Muscle layer of duodenum (tissue), 2 donors: ENCODE measurements around the gene LRRC34.
A peak's percentile ranks its signal among the peaks of the same experiment; 100 is the strongest.

Experiments used
- H3K27ac ChIP-seq: one replicate; pipeline ENCODE4 v1.7.0; 2013; ENCODE audit warnings: mild to moderate bottlenecking, low read length
- H3K27me3 ChIP-seq: one replicate; pipeline ENCODE4 v1.7.0; 2013; ENCODE audit warnings: low read depth, mild to moderate bottlenecking, control low read depth, low read length
- H3K36me3 ChIP-seq, 2 donors: one replicate each; pipeline ENCODE4 v1.7.0; 2013; ENCODE audit warnings: low read length in 2 of 2, control low read depth in 1 of 2, mild to moderate bottlenecking in 1 of 2; ENCODE audit not compliant: insufficient read depth in 2 of 2, control insufficient read depth in 1 of 2
- H3K4me1 ChIP-seq, 2 donors: one replicate each; pipeline ENCODE4 v1.7.0; 2013; ENCODE audit warnings: low read length in 2 of 2, mild to moderate bottlenecking in 2 of 2, control low read depth in 1 of 2, moderate library complexity in 1 of 2; ENCODE audit not compliant: insufficient read depth in 2 of 2, control insufficient read depth in 1 of 2
- H3K4me3 ChIP-seq, 2 donors: one replicate each; pipeline ENCODE4 v1.7.0; 2013; ENCODE audit warnings: low read length in 2 of 2, low read depth in 1 of 2, mild to moderate bottlenecking in 1 of 2
- H3K9me3 ChIP-seq, 2 donors: one replicate each; pipeline ENCODE4 v1.7.0; 2013; ENCODE audit warnings: low read length in 2 of 2, control low read depth in 1 of 2, mild to moderate bottlenecking in 1 of 2; ENCODE audit not compliant: control insufficient read depth in 1 of 2
- donor health status: healthy.

LRRC34 gene, protein sequence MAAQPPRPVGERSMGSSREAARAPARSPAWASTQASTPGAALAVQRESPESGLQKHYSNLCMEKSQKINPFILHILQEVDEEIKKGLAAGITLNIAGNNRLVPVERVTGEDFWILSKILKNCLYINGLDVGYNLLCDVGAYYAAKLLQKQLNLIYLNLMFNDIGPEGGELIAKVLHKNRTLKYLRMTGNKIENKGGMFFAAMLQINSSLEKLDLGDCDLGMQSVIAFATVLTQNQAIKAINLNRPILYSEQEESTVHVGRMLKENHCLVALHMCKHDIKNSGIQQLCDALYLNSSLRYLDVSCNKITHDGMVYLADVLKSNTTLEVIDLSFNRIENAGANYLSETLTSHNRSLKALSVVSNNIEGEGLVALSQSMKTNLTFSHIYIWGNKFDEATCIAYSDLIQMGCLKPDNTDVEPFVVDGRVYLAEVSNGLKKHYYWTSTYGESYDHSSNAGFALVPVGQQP

DNA sequence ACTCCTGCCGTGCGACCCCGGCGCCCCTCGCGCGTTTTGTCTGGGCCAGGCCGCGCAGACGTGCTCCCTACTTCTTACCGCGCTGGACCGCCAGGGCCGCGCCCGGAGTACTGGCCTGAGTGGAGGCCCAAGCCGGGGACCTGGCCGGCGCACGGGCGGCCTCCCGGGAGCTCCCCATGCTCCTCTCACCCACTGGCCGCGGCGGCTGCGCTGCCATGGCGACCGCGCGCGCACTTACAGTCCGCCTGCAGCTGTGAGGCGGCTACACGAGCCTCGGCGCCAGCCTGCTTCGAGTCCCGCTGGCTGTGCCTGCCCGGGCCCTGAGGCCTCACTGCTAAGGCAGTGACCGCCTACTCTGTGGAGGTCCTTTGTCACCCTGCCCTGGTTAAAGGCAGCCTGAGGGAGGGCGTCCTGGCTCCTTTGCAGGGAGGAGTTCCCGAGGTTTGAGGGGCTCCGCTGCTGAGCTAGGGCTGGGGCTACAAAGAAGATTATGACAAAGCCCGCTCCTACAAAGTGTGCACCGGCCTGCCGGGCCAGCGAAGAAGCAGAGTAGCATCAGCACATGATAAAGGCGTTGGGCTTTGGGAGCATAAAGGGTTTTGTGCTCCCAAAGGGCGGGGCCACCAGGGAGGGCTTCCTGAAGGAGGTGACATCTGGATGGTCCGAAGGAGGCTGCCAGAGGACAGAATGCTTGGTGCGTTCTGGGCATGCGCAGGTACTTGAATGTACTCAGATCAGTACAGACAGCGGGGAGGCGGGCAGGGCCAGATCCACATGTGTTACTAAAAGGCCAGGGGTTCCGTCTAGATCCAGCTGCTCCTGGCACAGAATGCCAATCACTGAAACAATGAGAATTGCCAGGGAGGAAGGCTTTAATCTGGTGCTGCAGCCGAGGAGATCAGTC lies at the start of gene LRRC34, which contains the start of gene LRRIQ4:
LRRC34 (minus strand) TSS at position 573 of the 904 bp plus-strand sequence; CDS start at position 217, 356 bp downstream.
LRRIQ4 (plus strand) TSS at position 539 of the 904 bp plus-strand sequence. CDS start 9,052 bp downstream, outside the sequence.
- Histone ChIP-seq H3K4me1 (peaks cover 0 to 20% of the 10 kb centered on the region in 2 donors), H3K27ac (peak within 1 kb of the TSS; percentile 19), H3K27me3 (no peaks in the 10 kb centered on the region), H3K9me3 (peaks cover 0 to 5% of the 10 kb centered on the region in 2 donors), H3K36me3 (no peaks in the 10 kb centered on the region), H3K4me3 (peak within 1 kb of the TSS; percentile 66 to 86)

DNA sequence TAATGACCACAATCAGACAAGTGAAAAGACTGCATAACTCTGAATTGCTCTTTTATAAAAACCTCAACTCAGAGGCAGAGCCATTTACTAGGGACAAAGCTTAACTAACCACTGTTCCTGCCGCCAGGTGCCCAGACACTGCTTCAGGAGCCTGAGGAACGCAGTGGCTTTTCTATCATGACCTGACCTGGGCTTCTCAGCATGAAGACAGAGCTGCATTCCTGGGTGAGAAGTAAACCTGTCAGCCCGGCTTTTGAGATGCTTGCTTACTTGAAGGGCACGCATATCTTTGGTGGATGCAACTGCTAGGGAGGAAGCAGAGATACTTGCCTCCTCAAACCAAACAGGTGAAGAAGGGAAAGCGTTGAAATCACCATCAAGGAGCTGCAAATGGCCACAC lies 49.2 kb upstream of the LRRC34 start:
- Histone ChIP-seq H3K36me3 (no peaks in the 10 kb centered on the region), H3K4me3 (no peak overlapping the region), H3K9me3 (no peaks in the 10 kb centered on the region), H3K27ac (no peak overlapping the region), H3K4me1 (no peaks in the 10 kb centered on the region), H3K27me3 (no peaks in the 10 kb centered on the region)

DNA sequence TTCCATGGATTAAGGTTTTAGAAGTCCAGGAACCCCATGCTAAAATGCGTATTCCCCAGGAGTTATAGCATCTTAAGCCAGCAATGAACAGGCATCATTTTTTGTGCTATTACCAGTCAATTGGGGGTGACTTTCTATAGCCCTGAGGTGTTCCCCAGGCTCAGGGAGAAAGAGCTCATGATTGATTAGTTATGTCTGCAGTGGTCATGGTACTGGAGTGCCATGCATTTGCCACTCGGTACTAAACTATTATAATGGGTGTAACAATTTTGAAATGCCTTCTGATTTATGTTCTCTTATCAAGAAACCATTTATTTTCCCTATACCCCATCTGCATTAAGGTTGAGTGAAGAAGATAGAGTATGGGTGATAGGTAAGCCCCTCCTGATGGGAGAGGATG lies 45.1 kb upstream of the LRRC34 start:
- Histone ChIP-seq H3K27me3 (no peaks in the 10 kb centered on the region), H3K27ac (no peak overlapping the region), H3K36me3 (no peaks in the 10 kb centered on the region), H3K9me3 (no peaks in the 10 kb centered on the region), H3K4me1 (no peaks in the 10 kb centered on the region), H3K4me3 (no peak overlapping the region)

DNA sequence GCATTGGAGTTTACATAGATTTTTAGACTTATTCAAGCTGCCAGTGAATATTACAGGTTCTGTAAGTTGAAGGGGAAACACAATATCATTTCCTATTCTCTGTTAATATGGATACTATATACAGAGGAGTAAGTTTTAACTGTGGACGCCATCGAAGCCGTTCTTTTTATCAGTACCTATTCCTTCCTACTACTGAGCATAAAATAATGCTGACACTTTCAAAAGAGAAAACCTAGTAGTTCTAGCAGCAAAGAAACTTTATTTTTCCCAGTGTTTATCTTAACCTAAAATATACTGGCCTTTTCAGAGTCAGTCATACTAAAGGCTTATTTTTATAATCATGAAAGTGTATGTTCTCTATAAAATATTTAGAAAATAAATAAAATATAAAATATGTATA lies 42.8 kb upstream of the LRRC34 start:
- H3K27me3 ChIP-seq = no peaks in the 10 kb centered on the region
- no peaks in the 10 kb centered on the region for H3K4me1 ChIP-seq
- H3K36me3 ChIP-seq = no peaks in the 10 kb centered on the region
- H3K9me3 ChIP-seq = no peaks in the 10 kb centered on the region
- H3K4me3 ChIP-seq = no peak overlapping the region
- H3K27ac ChIP-seq = no peak overlapping the region

DNA sequence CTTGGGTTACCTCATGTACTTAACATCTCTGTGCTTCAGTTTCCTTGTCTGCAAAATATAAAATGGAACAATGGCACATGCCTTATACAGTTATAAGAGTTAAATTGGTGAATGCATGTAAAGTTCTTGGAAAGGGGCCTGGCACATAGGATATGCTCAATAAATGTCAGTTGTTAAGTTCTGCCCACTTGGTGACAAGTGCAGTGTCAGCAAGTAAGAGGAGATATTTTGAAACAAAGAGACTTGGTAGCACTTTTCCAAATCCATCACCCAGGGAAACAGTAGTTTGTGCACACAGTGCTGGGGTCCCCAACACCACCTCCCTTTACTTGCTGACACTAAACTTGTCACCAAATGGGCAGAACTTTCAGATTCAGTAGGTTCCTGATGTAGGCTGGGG lies 37.9 kb upstream of the LRRC34 start:
- H3K9me3 ChIP-seq = no peaks in the 10 kb centered on the region
- H3K27me3 ChIP-seq = no peaks in the 10 kb centered on the region
- no peak overlapping the region for H3K27ac ChIP-seq
- H3K36me3 ChIP-seq = no peaks in the 10 kb centered on the region
- no peak overlapping the region for H3K4me3 ChIP-seq
- H3K4me1 ChIP-seq = no peaks in the 10 kb centered on the region

DNA sequence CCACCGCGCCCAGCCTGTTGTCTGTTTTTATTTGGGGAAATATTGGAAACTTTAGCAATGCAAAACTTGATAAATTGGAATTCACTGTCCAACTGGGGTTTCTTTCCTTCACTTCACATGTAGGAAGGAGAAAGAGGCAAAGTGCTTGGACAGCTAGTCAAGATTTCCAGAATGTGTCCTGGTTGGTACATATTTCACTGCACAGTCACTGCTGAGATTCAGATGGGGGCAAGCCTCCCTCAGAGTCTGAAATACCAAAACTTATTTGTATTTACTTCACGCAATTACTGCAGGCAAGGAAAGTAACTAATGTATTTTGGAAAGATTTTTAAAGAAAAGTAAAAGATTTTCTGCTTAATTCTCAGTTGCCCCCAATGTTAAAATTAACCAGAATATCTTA lies 36.0 kb upstream of the LRRC34 start:
- Histone ChIP-seq H3K27ac (no peak overlapping the region), H3K36me3 (no peaks in the 10 kb centered on the region)

DNA sequence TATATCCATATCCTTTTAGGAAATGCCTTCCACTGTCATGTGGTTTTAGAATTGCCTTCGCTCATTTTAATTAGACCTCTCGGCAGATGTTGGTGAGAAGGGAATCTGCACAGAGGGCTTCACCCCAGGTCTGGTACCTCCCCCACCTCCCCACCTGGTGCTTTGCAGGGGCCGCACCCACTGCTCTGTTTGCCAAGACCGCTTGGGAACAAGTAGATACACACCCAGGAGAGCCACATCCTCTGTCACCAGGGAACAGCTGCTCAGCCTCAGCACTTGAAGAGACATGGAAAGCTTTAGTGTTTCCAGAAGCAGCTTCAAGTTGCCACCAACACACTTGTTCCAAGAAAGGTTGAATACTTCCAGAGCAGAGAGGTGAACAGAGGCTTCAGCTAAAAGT lies 35.2 kb upstream of the LRRC34 start:
- Histone ChIP-seq H3K9me3 (no peaks in the 10 kb centered on the region), H3K27ac (no peak overlapping the region), H3K4me1 (no peaks in the 10 kb centered on the region), H3K36me3 (no peaks in the 10 kb centered on the region), H3K27me3 (no peaks in the 10 kb centered on the region), H3K4me3 (no peak overlapping the region)

More for the DNA sequence above, 36.0 kb upstream of the LRRC34 start:
- no peaks in the 10 kb centered on the region for H3K4me1 ChIP-seq
- H3K9me3 ChIP-seq = no peaks in the 10 kb centered on the region
- H3K4me3 ChIP-seq = no peak overlapping the region
- H3K27me3 ChIP-seq = no peaks in the 10 kb centered on the region

DNA sequence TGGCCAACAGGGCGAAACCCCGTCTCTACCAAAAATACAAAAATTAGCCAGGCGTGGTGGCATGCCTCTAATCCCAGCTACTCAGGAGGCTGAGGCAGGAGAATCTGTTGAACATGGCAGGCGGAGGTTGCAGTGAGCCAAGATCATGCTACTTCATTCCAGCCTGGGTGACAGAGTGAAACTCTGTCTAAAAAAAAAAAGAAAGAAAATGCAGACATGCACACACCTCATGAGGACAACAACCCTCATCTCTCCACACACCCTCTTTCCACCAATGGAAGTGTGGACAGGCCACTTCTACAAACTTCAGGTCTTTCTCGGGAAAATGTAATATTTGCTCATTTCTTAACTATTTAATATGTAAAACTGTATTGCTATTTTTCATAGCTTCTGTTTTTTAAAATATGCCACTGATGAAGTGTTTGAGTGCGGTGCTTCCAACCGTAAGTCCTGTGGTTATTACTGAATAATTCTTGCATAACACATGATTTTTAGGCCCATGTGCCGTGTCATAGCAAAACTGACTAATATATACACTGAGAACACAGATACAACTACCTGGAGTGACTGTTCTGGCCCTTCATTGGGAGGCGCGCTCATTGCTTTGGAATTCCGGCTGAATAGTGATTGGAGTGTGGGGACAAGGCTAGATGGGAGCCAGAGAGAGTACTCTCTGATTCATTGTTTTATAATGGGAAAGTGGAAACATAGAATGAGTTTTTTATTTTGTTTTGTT lies 33.9 kb upstream of the LRRC34 start:
- Histone ChIP-seq H3K27ac (no peak overlapping the region), H3K27me3 (no peaks in the 10 kb centered on the region), H3K36me3 (no peaks in the 10 kb centered on the region), H3K4me3 (no peak overlapping the region), H3K9me3 (no peaks in the 10 kb centered on the region), H3K4me1 (no peaks in the 10 kb centered on the region)

DNA sequence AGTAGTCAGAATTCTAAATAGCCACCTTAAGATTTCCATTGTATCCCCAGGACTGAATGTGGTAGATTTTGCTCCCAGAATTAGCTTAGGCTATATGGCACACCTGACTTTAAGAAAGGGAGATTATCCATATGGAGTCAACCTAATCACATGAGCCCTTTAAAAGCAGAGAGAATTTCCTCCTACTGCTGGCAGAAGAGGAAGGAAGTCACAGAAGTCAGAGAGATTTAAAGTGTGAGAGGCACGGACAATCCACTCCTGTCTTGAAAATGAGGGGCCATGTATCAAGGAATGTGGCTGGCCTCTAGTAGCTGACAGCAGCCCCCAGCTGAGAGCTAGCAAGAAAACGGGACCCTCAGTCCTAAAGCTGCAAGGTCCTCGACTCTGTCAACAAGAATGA lies 30.3 kb upstream of the LRRC34 start:
- Histone ChIP-seq H3K27me3 (no peaks in the 10 kb centered on the region), H3K27ac (no peak overlapping the region), H3K4me1 (no peaks in the 10 kb centered on the region), H3K9me3 (peaks cover 0 to 2% of the 10 kb centered on the region in 2 donors), H3K36me3 (no peaks in the 10 kb centered on the region), H3K4me3 (no peak overlapping the region)

DNA sequence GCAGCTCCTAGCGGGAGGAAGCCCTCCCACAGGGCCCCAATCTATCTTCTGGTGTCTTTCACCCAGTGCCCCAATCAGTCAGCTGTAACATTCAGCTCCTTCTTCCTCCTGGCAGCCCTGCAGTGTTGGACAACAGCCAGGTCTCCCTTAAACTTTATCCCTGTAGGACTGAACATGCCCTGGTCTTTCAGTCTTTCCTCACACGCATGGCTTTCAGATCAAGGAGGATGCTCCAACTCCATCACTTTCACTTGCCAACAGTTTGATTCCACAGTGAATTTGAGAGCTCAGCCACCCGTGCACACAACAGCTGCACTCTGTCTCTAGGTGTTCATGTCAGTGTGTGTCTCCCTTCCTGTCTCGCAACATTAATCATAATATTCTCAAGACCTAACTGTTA lies 28.5 kb upstream of the LRRC34 start:
- Histone ChIP-seq H3K27ac (no peak overlapping the region), H3K4me1 (no peaks in the 10 kb centered on the region), H3K9me3 (peaks cover 0 to 2% of the 10 kb centered on the region in 2 donors), H3K36me3 (no peaks in the 10 kb centered on the region), H3K4me3 (no peak overlapping the region), H3K27me3 (no peaks in the 10 kb centered on the region)
